Measurements from ENCODE around the gene MANSC1.
"Not testable (repeated sequence)": the region's sequence is repeated elsewhere in the genome, so short reads cannot be mapped to it uniquely, and the experiment has no call there.

Gene MANSC1

DNA sequence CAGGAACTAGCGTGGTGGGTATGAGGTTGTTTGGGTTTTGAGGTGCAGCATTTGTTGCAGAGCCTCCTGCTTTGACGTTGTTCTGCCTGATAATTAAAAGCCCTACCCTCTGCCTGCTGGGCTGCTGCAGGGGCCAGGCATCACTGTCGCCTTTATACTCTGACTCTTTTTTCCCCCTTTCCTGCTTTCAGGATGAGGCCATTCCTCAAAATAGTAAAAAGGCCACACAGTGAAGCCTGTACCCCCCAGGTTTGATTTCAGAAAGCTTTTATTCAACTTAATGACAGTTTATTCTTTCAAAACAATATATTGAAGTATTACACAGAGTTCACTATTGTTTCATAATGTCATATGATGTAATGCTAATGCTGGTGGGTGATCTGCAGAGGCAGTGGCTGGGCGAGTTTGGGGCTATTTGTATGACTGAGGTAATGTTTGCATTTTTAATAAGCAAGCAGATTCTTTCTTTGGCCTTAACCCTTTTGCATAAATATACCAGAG is 15.9 kb upstream of the MANSC1 start:
- no peak for DNase-seq (ENCODE audit: extremely low read depth in 1 of 2, low read depth in 1 of 2)

DNA sequence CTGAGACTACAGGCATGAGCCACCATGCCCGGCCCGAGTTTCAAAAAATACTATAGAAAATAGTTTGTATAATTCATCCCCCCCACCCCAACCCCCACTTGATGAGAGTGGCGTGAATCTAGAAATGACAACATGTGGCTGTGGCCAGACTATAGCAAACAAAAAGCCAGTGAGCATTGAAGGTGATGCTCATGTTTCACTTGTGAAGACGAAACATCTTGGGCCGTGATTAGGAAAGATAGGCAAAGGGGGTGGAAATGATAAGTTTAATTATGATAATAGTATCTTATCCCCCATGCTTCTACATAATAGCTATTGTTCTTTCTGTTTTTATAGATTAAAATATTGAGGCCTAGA is 15.4 kb upstream of the MANSC1 start:
- no peak for DNase-seq (ENCODE audit: extremely low read depth in 1 of 2, low read depth in 1 of 2)

DNA sequence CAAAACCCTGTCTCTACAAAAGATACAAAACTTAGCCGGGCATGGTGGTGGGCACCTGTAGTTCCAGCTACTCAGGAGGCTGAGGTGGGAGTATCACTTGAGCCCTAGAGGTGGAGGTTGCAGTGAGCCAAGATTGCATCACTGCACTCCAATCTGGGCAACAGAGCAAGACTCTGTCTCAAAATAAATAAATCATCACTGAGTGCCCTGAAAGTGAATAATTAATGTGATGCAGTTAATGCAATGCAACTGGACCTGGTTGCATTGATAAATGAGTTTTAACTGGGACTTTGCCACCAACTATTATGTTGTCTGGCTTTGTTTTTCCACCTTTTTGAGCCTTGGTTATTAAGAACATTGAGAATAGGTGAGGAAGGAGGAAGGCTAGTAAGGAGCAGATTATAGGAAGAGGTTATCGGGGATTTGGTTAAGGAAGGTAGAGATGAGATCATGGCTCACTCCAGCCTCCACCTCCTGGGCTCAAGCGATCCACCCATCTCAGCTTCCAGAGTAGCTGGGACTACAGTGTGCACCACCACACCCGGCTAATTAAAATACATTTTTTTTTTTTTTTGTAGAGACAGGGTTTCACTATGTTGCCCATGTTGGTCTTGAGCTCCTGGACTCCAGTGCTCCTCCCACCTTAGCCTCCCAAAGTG is 14.9 kb upstream of the MANSC1 start:
- no peak for DNase-seq (ENCODE audit: extremely low read depth in 1 of 2, low read depth in 1 of 2)

DNA sequence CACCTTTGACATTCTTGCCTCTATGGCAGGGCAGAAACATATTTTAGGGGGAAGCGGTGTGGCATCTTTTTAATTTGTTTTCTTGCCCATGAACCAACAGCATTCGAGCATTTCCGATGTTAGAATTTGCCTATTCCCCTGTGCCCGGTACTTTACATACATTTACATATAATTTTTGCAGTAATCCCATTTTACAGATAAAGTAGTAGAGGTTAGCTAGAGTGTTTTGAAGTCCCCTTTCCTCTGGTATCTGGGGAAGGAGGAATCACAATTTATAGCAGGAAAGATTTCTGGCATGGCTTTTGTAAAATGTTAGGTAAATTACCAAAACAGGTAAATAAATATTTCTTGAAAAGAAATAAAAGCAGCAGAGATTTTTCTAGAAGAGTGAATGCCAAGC is 8.5 kb upstream of the MANSC1 start:
- DNase-seq (ENCODE audit: extremely low read depth in 1 of 2, low read depth in 1 of 2), result no peak

DNA sequence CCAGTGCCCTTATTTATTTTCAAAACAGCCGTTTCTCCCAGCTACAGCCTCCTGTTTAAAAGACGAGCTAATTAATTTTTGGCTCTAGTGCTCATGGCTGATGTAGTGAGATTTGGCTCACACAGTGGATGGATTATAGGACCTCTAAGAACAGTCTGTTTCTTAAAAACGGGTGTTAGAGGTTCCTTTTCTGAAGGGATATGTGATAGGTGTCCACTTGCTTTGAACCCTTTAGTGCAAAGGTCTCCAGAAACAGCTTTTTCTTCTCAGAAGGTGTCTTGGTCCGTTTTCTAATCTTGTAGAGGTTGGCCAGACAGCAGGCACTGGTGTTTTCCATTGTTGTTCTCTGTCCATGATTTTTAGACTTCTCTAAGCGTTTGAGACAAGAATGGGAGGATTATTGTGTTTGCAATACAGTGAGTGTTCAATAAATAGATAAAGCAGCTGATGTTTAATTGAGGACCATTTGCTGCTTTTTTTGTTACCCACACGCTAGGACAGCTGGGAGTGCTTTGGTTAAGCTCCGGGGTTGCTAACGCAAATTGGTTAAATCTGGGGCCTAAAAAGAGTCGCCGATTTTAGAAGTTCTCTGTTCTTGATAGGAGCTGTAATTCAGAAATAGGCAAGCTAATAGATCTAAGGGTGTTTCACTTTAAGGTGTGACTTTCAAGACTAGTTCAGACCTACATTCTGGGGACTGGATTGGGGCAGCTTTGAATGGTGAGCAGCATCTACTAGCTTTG is 7.8 kb upstream of the MANSC1 start:
- no peak for DNase-seq (ENCODE audit: extremely low read depth in 1 of 2, low read depth in 1 of 2)

DNA sequence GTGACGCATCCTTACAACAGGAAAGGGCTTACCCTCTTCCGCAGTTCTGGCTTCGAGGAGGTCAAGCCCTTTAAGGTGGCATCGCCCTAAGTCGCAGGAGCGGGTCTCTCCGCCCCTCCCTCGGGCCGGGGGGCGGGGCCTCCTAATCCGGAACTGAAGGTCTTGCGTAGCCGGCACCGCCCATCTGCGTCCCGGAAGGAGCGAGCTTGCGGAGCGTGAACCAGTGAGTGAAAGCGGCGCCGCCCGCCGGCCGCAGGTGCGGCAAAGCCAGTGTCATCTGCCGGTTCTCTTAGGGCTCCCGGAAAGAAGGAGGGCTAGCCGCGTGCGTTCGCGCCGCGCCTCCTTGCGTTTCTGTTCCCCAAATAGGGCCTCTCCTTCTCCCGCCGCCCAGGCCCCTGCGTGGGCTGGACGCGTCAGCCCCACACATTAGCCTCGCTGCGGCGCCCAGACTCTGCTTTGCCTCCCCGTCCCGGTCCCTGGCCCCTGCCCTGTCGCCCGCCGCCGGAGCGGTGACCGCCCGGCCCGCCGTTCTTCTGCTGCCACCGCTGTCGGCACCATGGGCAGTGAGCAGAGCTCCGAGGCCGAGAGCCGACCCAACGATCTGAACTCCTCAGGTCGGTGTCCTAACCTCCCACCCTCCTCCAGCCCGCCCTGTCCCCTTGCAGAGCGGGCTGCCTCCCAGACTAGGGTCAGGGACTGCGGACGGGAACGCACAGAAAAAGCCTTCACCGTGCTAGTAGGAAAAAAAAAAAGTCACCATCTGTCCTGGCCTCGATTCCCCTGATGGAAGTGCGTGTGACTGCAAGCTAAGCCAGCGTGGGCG is 7.1 kb upstream of the MANSC1 start, which contains the start of gene BORCS5:
Gene BORCS5, plus strand, starts transcription at position 183 of the 823 bp plus-strand sequence. Its CDS starts 374 bp downstream, at position 557.
- DNase-seq (ENCODE audit: extremely low read depth in 1 of 2, low read depth in 1 of 2), result peak; percentile 94 to 97

DNA sequence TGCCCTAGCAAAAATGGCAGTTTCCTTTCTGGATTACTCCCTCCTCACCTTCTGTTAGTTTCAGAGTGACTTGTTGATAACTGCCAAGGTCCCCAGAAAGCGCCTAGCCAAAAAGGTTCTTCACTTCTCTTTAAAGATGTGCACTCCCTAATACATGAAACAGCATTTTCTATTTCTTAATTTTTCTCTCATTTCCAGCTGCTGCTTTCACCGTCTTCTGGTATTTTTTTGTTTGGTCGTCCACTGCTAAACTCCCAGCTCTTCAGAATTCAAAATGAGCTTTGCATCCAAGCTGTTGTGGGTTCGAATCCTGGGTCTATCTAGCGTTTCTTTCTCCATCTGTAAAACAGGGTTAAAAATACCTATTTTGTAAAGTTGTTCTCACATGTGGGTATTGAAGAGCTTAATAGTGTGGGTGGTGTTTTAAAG is 6.4 kb upstream of the MANSC1 start:
- no peak for DNase-seq (ENCODE audit: extremely low read depth in 1 of 2, low read depth in 1 of 2)

DNA sequence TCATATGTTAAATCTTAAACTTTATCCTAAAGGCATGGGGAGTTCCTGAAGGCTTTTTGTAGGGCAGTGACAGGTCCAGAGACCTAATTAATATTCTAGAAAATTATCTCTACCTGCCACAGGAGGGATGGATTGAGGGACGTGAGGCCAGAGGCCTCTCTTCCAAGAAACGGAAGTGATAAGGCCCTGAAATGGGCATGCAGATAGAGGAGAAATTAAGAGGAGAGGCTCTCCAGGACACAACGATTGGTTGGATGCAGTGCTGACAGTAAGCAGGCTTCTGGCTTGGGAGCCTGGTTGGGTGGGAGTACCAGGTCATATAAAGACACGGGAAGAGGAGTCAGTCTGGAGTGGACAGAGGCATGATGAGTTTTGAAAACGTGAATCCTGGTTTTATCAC is 3.8 kb upstream of the MANSC1 start:
- DNase-seq (ENCODE audit: extremely low read depth in 1 of 2, low read depth in 1 of 2), result no peak

DNA sequence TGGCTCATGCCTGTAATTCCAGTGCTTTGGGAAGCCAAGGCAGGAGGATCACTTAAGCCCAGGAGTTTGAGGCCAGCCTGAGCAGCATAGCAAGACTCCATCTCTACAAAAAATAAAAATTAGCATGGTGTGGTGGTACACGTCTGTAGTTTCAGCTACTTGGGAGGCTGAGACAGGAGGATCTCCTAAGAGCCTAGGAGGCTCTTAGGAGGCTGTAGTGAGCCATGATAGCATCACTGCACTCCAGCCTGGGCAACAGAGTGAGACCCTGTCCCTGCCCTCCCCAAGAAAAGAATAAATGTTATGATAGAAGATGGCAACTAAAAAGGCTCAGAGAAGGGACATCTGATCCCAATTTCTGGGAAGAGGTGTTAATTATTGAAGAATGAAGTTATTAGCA is 3.2 kb upstream of the MANSC1 start:
- no peak for DNase-seq (ENCODE audit: extremely low read depth in 1 of 2, low read depth in 1 of 2)

DNA sequence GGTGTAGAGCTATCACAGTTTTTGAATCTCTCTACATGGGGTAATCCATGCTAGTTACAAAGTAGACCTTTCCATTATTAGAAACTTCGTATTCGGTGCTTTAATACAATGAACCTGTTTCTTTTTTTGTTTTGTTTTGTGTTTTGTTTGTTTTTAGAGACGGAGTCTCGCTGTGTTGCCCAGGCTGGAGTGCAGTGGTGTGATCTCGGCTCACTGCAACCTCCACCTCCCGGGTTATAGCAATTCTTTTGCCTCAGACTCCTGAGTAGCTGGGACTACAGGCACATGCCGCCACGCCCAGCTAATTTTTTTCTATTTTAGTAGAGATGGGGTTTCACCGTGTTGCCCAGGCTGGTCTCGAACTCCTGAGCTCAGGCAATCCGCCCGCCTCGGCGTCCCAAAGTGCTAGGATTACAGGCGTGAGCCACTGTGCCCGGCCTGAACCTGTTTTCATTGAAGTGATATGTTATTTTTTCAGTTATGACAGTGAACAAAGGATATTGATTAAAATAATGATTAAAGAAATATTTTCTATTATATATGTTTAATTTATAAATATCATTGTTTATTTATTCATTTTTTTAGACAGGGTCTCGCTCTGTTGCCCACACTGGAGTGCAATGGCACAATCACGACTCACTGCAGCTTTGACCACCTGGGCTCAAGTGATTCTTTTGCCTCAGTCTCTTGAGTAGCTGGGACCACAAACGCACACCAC is 1.6 kb upstream of the MANSC1 start:
- not testable (repeated sequence) for DNase-seq (ENCODE audit: extremely low read depth in 1 of 2, low read depth in 1 of 2)

DNA sequence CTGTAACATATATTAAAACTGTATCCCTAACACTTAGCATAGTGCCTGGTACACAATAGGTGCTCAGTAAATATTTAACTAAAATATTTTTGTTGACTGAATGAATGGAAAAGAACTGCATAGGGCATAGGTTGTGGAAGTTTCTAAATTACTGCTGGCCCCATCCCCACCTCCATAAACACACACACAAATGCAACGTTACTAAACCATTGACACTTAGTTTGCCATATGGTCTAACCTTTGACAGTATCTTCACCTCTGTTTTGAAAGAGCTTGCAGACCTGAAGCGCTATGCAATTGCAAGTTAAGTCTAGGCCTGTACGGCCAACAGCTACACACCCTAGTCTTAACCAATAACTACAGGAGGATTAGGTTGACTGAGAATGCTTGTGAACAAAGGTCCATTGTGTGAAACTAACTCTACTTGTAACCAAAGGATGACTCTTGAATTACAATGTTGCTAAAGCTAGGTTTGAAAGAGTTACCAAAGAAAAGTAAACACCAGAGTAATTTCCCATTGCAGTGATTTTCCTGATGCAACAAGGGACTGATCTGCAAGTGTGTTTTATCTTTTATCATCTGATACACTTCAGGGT is 924 bp upstream of the MANSC1 start:
- no peak for DNase-seq (ENCODE audit: extremely low read depth in 1 of 2, low read depth in 1 of 2)

DNA sequence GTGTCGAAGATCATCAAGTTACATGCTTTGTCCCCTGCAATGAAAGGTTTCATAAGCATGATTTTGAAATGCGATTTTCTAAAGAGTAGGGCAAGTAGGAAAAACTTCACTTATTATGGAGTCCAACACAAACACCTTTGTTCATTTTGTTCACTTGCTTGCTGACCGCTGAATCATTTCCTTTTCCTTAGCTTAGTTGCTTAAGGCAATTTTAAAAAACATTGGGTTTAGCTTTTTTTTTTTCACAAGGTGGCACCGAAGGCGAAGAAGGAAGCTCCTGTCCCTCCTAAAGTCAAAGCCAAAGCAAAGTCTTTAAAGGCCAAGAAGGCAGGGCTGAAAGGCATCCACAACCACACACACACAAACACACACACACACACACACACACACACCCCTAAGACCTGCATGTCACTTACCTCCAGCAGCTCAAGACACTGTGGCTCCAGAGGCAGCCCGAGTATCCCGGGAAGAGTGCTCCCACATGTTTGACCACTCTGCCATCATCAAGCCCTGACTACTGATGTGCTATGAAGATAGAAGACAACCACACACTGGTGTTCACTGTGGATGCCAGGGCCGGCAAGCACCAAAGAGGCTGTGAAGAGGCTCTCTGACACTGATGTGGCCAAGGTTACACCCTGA is 11.4 kb downstream of the MANSC1 start:
- DNase-seq (ENCODE audit: extremely low read depth in 1 of 2, low read depth in 1 of 2), result no peak

DNA sequence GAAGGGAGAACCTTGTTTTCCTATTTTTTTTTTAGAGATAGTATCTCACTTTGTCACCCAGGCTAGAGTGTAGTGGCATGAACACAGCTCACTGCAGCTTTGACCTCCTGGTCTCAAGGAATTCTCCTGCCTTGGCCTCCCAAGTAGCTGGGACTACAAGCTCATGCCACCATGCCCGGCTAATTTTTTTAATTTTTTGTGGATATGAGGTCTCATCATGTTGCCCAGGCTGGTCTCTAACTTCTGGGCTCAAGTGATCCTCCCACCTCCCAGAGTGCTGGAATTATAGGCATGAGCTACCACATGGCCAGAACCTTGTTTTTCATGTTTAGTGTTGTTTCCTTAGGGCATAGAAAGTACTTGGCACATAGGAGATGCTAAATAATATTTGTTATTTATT is 13.5 kb downstream of the MANSC1 start:
- no peak for DNase-seq (ENCODE audit: extremely low read depth in 1 of 2, low read depth in 1 of 2)

DNA sequence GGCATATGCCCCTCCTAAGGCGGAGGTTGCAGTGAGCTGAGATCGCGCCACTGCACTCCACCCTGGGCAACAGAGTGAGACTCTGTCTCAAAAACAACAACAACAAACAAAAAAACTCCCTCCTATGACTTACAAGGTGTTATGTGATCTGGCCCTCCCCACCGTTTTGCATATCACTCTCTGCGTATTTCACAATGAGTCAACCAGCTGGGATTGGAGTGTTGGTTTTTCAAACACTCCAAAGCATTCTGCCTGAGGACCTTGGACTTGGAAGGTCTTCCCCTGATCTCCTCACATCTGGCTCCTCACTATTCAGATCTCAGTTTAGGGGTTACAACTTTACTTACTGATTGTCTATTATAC is 14.0 kb downstream of the MANSC1 start:
- no peak for DNase-seq (ENCODE audit: extremely low read depth in 1 of 2, low read depth in 1 of 2)

DNA sequence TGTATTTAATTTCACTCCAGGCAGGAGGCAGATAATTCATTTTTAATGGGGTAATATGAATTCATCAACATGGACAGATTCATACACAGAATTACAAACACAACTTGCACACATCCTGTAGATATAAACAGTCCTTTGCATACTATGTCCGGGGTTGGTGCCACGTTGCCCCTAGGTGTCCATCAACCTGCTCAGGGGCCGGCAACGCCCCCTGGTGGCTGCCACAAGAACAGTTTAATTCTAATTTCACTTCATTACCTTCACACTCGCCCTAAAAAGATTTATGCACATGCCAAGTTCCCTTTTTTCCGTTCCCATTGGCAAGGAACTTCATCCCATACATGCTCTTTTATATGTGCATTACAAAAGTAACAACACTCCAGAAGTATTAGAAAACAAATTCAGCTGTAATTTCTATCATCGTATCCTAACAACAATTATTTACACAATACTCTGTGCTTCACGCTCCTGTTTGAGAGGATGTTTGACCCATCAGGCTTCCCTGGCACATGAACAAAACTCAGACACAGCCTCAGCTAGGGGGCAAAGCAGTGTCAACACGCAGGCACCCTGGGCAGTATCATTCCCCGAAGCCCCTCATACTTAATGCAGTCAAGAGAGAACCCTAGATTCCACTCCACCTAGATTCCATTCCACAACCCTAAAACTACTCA is 15.5 kb downstream of the MANSC1 start:
- peak in 1 of 2 donors; percentile 40 for DNase-seq (ENCODE audit: extremely low read depth in 1 of 2, low read depth in 1 of 2)

DNA sequence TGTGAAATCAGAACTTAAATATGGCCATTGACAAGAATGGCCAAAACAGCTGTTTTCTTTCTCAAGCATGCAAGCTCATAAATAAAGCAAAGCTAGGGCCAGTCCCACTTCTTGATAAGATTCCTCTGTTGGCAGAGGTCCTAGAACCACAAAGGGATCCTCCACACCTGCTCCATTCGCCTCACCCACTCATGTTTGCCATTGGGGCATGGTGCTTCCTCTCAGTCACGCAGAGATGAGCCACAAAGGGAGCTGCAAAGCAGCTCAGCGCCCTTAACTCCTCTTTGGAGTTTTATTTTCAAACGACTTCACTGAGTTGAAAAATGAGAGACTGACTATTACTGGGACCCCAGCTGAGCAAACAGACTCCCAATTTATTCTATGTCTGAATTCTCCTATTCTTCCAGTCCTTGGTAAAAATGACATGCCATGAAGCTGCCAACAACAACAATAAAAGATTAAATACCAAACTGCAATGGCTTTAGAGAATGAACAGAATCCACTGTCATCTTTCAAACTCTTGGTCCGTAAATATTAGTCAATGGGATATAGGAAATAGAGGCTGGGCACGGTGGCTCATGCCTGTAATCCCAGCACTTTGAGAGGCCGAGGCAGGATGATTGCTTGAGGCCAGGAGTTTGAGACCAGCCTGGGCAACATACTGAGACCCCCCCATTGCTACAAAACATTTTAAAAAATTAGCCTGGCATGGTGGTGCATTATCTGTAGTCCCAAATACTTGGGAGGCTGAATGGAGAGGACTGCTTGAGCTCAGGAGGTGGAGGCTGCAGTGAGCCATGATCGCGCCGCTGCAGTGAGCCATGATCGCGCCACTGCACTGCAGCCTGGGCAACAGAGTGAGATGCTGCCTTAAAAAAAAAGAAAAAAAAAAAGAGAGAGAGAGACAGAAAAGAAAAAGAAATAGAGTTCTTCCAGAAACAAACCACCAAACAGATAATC is 16.4 kb downstream of the MANSC1 start:
- DNase-seq (ENCODE audit: extremely low read depth in 1 of 2, low read depth in 1 of 2), result no peak

DNA sequence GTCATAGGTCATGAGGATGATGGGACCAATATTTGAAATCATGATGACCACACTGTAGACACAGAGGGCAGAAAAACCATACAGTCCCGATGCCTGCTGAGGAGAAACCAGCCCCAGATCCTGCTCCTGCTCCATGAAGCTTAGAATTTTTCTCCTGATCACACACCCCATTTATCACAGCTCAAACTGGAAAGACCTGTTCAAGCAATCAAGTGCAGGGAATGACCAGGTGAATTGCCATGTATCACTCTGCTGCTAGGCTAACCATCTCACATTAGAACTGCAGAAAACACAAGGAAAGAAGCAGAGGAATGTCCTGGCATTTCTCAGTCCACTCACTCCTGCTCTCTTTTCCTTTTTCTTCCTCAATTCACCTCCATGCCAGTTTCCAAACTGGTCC is 18.1 kb downstream of the MANSC1 start:
- no peak for DNase-seq (ENCODE audit: extremely low read depth in 1 of 2, low read depth in 1 of 2)

DNA sequence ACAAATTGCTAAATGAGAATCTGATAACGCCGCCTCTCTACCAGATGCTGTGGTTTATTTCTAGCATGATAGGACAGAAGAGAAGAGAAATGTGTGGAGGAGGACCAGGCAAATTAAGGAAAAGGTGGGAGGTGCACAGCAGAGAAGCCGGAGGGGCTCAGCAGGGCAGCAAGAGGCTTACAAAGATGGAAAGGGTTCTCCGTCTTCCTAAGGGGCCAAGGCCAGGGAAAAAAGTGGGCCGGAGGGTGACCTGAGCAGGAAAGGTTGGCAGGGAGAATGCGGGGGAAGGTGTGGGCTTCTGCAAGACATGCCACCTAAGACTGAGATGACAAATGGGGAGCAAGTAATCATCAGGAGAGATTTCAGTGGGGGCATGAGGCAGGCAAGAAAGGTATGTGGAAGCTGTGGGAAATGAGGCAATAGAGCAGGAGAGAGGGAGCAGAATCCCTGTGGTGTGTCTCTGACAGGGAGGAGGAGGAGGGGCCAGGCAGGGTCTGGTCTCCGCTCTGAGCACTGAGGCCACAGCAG is 18.7 kb downstream of the MANSC1 start:
- DNase-seq (ENCODE audit: extremely low read depth in 1 of 2, low read depth in 1 of 2), result no peak

Measured in activated CD8-positive, alpha-beta memory T cell treated with anti-CD3 and anti-CD28 coated beads for 1 hour (primary cell).